Measurements from ENCODE around the gene SAMD4B.

SAMD4B gene

DNA sequence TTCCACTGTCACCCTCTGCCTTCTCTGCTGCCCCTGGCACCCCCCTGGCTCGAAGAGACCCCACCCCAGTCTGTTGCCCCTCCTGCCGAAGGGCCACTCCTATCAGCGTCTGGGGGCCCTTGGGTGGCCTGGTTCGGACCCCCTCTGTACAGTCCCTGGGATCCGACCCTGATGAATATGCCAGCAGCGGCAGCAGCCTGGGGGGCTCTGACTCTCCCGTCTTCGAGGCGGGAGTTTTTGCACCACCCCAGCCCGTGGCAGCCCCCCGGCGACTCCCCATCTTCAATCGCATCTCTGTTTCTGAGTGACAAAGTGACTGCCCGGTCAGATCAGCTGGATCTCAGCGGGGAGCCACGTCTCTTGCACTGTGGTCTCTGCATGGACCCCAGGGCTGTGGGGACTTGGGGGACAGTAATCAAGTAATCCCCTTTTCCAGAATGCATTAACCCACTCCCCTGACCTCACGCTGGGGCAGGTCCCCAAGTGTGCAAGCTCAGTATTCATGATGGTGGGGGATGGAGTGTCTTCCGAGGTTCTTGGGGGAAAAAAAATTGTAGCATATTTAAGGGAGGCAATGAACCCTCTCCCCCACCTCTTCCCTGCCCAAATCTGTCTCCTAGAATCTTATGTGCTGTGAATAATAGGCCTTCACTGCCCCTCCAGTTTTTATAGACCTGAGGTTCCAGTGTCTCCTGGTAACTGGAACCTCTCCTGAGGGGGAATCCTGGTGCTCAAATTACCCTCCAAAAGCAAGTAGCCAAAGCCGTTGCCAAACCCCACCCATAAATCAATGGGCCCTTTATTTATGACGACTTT, 66.4 kb downstream of the SAMD4B start:
- peak in 1 of 2 donors; percentile 30 for DNase-seq (ENCODE audit: low read depth in 2 of 2, low spot score in 1 of 2)

DNA sequence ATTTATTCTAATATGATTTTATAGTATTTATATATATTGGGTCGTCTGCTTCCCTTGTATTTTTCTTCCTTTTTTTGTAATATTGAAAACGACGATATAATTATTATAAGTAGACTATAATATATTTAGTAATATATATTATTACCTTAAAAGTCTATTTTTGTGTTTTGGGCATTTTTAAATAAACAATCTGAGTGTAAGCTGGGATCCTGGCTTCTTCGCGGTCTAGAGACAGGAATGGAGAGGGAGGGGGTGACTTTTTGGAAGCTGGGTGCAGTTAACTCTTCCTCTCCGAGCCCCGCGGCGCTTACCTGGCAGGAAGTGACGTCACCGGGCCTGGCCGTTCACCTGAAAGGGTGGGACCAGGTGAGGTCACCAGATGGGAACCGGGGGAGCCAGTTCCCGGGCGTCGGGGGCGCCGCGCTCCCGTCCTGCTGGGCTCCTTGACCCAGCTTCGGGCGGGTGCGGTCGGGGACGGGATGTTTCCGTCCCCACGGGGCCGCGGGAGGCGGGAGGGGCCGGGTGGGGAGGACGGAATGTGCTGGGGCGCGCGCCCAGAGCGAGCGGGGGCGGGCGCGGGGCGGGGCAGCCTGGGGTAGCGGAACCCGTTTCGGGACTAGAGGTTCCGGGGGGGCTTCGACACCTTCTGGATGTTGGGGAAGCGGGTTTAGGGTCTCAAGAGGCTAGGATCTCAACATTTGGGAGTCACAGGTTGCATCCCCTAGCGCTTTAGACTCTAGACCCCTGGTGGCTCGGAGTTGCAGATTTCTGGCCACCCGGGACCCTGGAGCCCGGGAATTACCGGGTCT, 67.2 kb downstream of the SAMD4B start:
- peak in 1 of 2 donors; percentile 86 for DNase-seq (ENCODE audit: low read depth in 2 of 2, low spot score in 1 of 2)

DNA sequence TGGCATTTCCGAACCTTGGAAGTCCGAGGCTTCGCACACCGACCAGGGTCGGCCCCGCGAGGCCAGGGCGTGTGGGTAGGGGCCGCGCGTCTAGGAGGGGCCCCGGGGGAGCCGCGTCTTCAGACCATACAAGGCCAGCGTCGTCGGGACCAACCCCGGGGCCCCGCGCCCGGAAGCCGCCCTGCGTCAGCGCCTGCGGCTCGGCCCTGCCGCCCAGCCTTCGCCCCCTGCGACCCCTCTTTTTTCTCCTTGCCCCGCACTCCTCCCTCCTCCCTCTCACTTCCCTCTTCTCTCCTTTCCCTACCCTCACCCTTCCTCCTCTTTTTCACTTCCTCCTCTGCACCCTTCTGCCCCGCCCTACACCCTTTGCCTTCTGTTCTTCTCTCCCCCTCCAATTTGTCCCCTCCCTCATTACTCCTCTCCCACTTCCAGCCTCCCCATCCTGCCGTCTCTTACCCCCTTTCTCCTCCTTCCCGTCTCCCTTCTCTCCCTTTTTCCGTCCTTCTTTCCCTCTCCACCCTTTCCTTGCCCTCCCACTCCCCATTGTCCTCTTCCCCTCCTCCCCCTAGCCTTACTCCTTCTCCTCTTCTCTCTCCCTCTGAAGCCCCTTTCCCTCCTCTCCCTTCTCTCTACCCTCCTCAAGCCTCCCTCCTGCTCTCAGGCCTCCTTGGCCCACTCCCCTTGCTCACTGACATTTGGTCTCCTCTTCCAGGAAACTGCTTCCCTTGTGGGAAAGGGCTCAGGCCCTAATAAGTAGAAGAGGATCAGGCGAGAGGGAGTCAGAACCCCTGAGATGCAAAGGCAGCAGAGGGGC, 68.0 kb downstream of the SAMD4B start:
- peak in 1 of 2 donors; percentile 61 for DNase-seq (ENCODE audit: low read depth in 2 of 2, low spot score in 1 of 2)

DNA sequence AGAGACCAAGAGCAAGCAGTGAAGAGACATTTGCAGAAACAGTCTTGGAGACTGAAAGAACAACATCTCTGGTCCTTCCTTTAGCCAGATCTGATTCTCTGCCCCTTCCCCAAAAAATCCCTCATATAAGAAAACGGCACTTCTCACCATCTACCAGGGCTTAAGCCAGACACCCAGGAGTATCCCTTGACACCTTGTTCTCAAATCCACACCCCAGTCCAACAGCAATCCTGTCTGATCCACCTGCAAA, 68.5 kb downstream of the SAMD4B start:
- no peak for DNase-seq (ENCODE audit: low read depth in 2 of 2, low spot score in 1 of 2)

DNA sequence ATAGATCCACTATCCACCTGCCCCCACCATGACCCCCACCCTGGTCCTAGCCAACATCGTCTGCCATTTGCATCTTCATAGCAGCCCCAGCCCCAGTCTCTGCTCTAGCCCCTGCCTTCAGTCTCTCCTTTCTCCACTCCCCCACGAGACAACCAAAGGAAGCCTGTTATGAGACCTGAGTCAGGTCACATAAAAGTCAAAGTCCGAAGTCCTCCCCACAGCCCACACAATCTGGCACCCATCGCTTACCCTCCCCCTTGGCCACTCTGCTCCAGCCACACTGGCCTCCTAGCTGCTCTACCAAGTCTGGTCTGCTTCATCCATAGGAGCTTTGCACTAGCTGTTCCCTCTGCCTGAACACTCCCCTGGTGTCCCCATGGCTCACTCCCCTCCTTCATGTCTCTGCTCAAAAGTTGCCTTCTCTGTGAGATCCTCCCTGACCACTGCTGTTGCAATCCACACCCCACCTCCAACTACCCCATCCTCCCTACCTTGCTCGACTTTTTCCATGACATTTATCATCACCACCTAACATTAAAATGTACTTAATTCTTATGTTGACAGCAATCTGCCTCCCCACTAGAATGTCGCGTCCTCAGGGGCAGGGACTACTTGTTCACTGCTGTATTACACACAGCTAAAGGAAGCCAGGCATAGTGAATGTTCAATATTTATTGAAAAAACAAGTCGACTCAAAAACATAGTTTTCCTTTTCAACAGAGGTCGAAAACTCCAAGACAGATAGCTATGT, 69.0 kb downstream of the SAMD4B start:
- peak in 1 of 2 donors; percentile 11 for DNase-seq (ENCODE audit: low read depth in 2 of 2, low spot score in 1 of 2)

DNA sequence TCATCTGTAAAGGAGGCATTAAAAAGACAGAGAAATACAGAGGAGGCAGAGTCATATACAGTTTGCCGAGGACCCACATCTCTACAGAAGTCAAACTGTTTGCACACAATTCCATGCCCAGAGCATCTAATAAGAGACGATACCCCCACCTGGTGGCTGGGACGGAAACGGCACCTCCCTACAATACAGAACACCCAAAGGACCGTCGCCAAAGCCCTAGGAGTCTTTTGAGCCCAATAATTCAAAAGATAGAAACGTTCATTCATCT, 69.5 kb downstream of the SAMD4B start:
- peak in 1 of 2 donors; percentile 84 for DNase-seq (ENCODE audit: low read depth in 2 of 2, low spot score in 1 of 2)

DNA sequence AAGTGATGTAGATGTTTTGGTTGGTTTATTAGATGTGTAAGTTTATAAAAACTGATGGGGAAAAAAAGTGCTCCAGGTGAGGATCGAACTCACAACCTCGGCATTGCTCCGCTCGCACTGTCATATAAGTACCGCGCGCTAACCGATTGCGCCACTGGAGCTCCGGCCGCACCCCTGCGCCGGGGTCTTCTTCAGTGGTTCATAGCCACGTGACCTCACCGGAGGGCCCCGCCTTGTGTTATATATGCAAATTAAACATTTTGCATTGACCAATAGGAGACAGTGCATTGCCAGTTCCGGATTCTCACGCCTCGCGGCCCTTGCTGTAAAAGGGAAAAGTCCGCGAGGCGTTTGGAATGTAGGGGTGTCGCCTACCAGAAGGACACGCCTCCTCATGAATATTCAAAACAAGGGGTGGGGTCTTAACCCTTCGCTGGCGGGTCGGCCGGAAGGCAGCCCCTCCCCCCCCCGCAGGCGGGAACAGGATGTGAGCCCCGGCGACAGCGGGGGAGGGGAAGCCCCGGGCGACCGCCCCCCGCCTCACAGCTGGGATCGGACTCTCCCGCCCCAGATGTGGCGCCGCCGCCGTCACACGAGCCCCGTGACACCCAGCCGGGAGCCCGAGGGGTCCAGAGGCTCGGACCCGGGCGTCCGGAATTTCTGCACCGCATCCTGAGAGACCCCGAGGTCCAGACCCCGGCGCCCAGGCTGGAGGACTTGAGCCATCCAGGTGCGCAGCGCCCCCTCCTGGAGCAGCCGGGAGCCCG, 70.1 kb downstream of the SAMD4B start, which contains the start of gene PLEKHG2:
Gene PLEKHG2 (plus strand): TSS at position 570 of the 767 bp plus-strand sequence. CDS start 1,418 bp downstream, outside the sequence.
- DNase-seq (ENCODE audit: low read depth in 2 of 2, low spot score in 1 of 2): peak; percentile 94 to 97

DNA sequence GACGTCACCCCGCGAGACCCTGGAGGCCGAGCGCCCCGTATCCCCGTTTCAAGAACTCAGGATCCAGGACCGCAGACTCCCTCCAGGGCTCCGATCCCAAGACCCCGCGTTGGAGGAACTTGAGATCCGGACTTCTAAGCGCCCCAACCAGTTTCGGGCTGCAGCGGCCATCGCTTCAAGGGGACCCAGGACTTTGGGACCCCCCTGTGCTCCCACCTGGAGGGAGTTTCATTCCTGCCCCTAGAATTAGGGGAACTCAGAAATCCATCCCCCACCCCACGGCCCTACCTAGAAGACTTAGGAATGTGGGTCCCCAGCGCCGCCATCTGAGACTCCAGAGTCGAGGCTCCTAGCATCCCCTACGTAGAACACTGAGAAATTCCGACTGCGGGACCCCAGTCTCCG, 70.6 kb downstream of the SAMD4B start:
- DNase-seq (ENCODE audit: low read depth in 2 of 2, low spot score in 1 of 2): no peak

DNA sequence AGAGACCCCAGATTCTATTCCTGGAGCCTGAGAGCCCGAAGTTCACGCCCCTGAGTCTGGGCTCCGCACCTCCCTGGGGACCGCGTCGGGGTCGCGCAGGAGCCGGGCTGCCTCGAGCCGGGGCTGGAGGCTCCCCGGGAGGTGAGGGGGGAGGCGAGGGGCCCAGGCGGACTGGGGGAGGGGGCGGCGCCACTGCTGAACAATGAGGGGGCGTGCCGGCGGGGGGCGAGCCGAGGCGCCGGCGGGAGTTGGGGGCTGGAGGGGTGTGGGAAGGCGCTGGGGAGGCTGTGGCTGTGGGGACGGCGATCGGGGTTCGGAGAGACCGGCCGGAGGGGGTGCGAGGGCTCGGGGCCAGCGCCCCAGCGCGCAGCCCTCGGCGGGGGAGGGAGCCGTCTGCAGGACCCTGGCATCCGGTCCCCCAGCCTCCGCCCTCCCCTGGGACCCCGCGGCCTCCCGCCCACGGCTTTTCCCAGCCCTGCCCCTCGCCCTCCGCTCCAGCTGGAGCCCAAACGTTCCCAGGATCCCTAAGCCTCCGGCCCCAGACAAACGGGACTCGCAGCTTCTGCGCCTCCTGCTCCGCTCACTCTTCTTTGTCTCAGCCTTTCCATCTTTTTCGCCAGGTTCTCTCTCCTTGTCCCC, 71.2 kb downstream of the SAMD4B start:
- no peak for DNase-seq (ENCODE audit: low read depth in 2 of 2, low spot score in 1 of 2)

DNA sequence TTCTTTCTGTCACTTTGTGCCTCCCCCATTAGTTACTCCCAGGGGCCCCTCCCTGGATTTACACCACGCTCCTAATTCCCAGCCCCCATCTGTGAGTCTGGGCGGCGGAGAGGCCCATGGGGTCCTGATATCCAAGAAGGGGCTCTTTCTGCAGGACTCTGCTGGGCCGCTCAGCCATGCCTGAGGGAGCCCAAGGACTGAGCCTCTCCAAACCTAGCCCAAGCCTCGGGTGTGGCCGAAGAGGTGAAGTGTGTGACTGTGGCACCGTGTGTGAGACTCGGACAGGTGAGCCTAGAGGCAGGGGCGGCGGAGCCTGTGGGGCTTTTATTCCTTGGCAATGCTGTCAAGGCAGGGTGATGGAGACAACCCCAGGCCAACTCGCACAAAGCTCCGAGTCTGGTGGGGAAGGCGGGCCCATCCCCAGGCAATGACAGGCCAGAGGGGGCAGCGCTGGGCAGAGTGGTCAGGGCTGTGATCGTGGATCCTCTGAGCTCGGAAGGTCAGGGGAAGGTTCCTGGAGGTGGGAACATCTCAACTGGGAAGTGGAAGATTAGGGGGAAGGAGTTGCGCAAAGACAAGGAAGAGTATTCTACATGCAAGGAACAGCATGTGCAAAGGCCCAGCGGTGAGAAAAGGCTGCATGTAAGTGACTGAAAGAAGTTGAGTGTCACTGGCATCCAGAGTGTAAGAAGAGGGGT, 71.8 kb downstream of the SAMD4B start:
- DNase-seq (ENCODE audit: low read depth in 2 of 2, low spot score in 1 of 2): no peak

DNA sequence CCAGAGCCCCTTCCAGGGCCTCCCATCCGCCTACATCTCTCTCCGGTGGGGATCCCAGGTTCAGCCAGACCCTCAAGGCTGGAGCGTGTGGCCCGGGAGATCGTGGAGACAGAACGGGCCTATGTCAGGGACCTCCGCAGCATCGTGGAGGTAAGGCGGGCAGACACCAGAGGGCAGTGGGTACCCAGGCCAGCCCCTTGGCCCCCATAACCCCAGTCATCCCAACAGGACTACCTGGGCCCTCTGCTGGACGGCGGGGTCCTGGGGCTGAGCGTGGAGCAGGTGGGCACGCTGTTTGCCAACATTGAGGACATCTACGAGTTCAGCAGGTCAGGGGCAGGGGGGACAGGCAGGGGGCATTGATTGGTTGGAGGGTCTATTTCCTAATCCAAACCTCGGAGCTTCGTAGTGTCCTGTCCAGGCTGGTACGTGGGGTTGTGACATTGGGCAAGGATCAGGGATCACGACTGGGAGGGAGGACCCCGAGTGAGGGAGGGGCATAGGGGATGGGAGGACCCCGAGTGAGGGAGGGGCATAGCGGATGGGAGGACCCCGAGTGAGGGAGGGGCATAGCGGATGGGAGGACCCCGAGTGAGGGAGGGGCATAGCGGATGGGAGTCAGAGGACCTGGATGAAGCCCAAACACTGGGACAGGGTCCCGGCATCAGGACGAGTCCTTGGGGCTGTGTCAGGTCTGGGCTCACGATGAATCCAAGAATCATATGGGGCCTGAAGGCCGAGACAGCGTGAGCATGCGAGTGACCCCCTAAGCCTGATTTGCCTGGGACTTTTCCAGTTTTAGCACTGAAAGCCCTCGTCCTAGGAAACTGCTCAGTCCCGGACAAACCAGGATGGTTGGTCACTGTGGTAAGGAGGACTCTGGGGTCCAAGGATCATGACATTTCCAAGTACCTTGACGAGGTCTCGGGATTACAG, 73.2 kb downstream of the SAMD4B start:
- no peak for DNase-seq (ENCODE audit: low read depth in 2 of 2, low spot score in 1 of 2)

DNA sequence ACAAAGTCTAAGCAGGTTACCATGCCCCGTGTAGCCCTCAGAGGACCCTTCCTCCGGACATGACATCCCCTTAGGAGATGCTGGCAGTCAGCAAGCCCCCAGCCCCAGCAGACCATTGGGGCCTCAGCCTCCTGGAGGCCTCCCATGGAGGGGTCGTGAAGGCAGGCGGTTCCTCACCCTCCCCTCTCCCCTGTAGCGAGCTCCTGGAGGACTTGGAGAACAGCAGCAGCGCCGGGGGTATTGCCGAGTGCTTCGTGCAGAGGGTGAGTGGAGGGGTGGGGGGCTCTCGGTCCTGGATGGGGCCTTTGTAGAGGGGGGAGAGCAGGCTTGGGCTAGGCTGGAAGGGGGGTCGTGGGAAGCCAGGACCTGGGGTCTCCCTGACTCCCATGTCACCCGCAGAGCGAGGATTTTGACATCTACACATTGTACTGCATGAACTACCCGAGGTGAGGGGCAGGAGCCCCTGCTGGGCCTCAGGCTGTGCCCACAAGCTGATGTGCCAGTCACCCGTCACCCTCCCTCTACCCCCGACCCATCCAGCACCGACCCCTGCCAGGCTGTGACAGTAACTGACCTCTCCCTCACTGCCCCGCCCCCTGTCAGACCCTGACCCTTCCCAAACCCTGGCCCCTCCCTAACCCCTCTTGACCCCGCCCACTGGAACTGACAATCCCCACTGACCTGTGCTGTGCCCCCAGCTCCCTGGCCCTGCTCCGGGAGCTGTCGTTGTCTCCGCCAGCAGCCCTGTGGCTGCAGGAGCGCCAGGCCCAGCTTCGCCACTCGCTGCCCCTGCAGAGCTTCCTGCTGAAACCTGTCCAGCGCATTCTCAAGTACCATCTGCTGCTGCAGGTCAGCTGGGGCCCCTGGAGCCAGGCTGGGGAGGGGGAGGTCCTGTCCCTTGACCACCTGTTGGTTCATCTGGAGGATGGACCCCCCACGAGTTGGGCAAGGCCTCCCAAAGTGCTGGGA, 74.2 kb downstream of the SAMD4B start:
- DNase-seq (ENCODE audit: low read depth in 2 of 2, low spot score in 1 of 2): no peak

DNA sequence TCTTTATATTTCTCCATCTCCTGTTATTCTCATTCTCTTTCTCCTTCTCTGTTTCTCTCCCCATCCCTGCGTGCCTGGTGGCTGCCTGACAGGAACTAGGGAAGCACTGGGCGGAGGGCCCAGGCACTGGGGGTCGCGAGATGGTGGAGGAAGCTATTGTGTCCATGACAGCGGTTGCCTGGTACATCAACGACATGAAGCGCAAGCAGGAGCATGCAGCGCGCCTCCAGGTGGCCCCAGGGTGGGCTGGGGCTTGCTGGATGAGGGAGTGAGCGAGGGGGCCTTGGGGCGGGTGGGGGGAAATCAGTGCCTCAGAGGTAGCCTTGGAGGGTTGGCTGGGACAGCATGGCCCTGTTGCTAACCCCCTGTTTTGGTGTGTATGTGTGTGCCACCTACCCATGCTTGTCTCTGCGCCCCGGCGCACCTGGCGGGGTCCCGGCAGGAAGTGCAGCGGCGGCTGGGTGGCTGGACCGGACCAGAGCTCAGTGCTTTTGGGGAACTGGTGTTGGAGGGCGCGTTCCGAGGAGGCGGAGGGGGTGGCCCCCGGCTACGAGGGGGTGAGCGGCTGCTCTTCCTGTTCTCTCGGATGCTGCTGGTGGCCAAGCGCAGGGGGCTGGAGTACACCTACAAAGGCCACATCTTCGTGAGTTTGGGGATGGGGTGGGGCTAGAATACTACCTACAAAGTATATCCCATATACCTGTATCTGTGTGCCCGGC, 75.4 kb downstream of the SAMD4B start:
- DNase-seq (ENCODE audit: low read depth in 2 of 2, low spot score in 1 of 2): no peak

DNA sequence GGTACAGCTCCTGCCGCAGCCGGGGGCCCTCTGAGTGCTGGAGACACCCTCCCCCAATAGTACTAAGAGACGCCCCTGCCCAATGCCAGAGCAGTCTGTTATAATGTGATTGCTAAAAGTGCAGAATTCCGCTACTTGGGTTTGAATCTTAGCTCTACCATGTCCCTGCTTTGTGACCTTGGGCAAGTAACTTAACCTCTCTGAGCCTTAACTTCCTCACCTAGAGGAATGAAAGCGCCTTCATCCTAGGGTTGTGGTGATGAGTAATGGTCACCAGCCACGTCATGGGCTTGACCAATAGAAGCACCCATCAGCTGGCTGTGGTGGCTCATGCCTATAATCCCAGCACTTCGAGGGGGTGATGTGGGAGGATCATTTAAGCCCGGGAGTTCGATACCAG, 76.8 kb downstream of the SAMD4B start:
- no peak for DNase-seq (ENCODE audit: low read depth in 2 of 2, low spot score in 1 of 2)

DNA sequence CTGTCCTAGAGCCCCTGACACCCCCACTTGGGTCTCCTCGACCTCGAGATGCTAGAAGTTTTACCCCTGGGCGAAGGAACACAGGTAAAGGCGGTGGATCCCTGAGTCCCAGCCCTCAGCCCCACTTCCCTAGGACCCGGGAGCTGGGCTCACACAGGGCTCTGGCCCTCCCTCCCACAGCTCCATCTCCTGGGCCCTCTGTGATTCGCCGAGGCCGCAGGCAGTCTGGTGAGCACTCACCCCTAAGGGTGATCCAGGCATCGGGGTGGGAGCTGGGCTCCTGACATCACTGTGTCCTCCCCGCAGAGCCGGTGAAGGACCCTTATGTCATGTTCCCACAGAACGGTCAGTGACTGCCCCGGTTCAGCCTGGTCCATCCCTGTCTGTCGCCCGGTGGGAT, 78.5 kb downstream of the SAMD4B start:
- no peak for DNase-seq (ENCODE audit: low read depth in 2 of 2, low spot score in 1 of 2)

DNA sequence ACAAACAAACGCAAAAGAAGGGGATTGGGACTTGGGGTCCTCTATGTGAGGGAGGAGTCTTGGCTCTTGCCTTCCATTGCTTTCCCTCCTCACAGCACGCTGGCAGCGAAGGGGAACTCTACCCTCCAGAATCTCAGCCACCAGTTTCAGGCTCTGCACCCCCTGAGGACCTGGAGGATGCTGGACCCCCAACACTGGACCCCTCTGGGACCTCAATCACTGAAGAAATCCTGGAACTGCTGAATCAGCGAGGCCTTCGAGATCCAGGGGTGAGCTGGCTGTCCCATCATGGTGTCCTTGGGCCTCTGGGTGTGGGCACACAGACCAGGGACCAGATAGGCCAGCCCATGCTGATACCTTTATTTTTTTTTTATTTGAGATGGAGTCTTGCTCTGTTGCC, 79.8 kb downstream of the SAMD4B start:
- DNase-seq (ENCODE audit: low read depth in 2 of 2, low spot score in 1 of 2): no peak
